Left colon (tissue), 2 donors: Measurements from ENCODE around the gene YIPF1. TPM values are rescaled to one million over a fixed set of nuclear protein-coding genes. Genes with fewer than 3 reads are reported as not detected.

Experiments used
- ATAC-seq: fragments of 200-7000 bp; cut with Tn5 transposase; one replicate; pipeline ENCODE4 v1.9.1; 2020; ENCODE audit warnings: mild to moderate bottlenecking, moderate library complexity
- DNase-seq, 2 donors: peaks; one replicate each; pipeline ENCODE4 v3.0.0-alpha.2; 2020
- intact Hi-C, 2 donors: fragments of 100-400 bp; cut with DNase I in 1 of 2; cut with micrococcal nuclease in 1 of 2; formaldehyde crosslinking; loops; one replicate each; pipeline versions ENCODE4 v1.11.2 to v1.14.0; 2022; cut with DNase I, micrococcal nuclease
- total RNA-seq, 2 donors: library from RNA; stranded (reverse); fragmentation: NEBNext Ultra II Directional; extraction: Animal tissue kit (Norgen Biotek cat#: 25700); gene quantifications; one replicate each; pipeline ENCODE4 v1.2.1, GENCODE V29; 2021
- donor health status: DM: no; HTN: no; CAD: no.
- donor health status: DM: yes; HTN: yes; CAD: no.

Gene YIPF1
- total RNA-seq, 2 donors from 2014 or later: 28.7 to 35.2 TPM

DNA sequence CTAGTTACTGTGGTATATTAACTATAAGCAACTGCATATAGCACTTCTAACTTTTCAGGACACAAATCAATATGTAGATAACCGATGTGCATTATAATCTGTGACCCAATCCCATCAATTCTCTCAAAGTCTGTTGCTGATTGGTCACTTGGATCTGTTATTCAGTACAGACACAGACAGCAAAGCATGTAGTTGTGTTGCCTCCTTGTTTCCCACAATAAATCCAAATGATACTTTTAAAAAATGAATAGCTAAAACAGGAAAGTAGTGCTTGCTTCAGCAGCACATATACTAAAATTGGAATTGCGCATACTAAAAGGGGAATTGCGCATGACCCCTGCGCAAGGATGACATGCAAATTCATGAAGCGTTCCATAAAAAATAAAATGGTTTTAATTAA, 79.6 kb downstream of the YIPF1 start:
- intact Hi-C loops: no loop called here
- ATAC-seq (no peak), DNase-seq (no peak)

DNA sequence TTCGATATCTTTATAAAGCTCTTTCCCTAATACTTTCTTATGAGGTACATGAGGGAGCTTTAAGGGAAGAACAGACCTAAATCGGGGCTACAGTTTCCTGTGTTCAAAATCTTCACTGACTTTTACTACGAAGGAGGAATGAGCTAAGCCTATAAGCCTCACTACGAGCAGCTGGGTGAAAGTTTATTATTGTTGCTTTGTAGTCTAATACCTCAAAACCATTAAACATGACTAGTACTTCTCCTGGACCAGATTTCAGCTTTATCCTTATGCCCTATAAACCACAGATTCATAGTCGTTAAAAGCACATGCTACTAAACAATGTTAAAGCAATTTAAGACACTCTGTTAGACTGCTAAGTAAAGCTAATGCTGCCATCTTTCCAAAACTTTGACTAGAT, 81.7 kb downstream of the YIPF1 start:
- DNase-seq (no peak), ATAC-seq (no peak)
- intact Hi-C loops: no loop called here

DNA sequence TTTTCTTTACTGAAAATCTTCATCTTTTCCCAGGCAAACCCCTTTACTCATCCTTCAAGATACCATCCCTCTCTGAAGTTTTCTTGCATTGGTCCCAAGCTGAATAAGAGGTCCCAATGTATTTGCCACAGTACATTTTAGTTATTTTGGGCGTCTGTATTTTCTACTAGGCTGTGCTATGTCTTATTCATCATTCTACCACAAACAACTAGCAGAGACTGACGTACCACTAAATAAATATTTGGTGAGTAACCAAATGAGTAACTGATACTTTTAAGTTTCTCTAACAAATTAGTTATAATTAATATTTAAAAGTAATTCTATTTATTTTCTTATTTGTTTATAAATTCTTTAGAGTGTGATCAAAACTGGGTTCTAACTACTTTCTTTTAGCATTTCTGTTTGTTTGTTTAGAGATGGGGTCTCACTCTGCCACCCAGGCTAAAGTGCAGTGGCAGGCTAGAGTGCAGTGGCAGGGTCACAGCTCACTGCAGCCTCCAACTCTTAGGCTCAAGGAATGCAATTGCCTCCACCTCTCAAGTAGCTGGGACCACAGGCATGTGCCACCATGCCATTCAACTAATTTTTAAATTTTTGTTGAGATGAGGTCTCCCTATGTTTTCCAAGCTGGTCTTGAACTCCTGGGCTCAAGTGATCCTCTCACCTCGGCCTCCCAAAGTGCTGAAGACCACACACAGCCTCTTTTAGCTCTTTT, 84.6 kb downstream of the YIPF1 start:
- no peak for DNase-seq
- no peak for ATAC-seq
- intact Hi-C loops: no loop called here

DNA sequence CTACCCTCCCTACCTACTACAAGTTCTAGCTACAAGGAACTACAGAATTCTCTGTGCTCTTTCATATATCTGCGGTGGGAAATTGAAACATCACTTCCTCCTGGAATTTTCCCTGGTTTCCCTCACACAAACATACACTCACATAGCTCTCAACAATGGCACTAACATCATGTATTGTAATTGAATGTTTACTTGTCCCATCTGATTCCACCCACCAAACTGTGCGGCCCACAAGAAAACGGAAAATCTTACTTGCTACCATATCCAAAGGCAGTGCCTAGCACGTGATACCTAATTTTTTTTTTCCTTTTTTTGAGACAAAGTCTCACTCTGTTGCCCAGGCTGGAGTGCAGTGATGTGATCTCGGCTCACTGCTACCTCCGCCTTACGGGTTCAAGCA, 85.4 kb downstream of the YIPF1 start:
- intact Hi-C loops: no loop called here
- DNase-seq (no peak), ATAC-seq (no peak)

Other genes starting within 250 kb of the YIPF1 start
- gene GLIS1, start 150.6 kb downstream of the YIPF1 start, total RNA-seq: under 1 TPM; 0.25 to 0.34 TPM
- 10 to 100 TPM; 10.3 to 16.8 TPM for gene NDC1, start 51.5 kb downstream of the YIPF1 start, total RNA-seq
- under 1 TPM in 1 of 2 donors, not detected in 1; 0.31 TPM for gene DIO1, start 4.4 kb upstream of the YIPF1 start, total RNA-seq
- 10 to 100 TPM; 15.7 to 17.9 TPM for gene IFT25, start 55.9 kb upstream of the YIPF1 start, total RNA-seq
- gene LRRC42, start 56.6 kb upstream of the YIPF1 start, total RNA-seq: 10 to 100 TPM; 19.7 to 24.0 TPM
- not detected for gene LDLRAD1, start 128.4 kb upstream of the YIPF1 start, total RNA-seq
- 1,000 to 10,000 TPM in 1 of 2 donors, 100 to 1,000 TPM in 1; 782 to 1,105 TPM for gene TMEM59, start 163.4 kb upstream of the YIPF1 start, total RNA-seq
- gene TCEANC2, start 163.8 kb upstream of the YIPF1 start, total RNA-seq: 1 to 10 TPM; 3.4 to 4.4 TPM